Head of caudate nucleus (tissue), 42 donors: Measurements from ENCODE around the gene LIM2.
A peak's percentile ranks its signal among the peaks of the same experiment; 100 is the strongest.
"Not testable (repeated sequence)": the region's sequence is repeated elsewhere in the genome, so short reads cannot be mapped to it uniquely, and the experiment has no call there.

ENCODE experiments used
- DNase-seq, 42 donors: peaks; one replicate each; pipeline versions ENCODE4 v3.0.0 to v3.0.0-alpha.2; 2020 to 2021; ENCODE audit warnings: mixed read lengths in 7 of 42
- intact Hi-C: fragments of 100-400 bp; cut with DNase I; formaldehyde crosslinking; loops from one replicate; pipeline ENCODE4 v1.15.0; 2022

The LIM2 gene

DNA sequence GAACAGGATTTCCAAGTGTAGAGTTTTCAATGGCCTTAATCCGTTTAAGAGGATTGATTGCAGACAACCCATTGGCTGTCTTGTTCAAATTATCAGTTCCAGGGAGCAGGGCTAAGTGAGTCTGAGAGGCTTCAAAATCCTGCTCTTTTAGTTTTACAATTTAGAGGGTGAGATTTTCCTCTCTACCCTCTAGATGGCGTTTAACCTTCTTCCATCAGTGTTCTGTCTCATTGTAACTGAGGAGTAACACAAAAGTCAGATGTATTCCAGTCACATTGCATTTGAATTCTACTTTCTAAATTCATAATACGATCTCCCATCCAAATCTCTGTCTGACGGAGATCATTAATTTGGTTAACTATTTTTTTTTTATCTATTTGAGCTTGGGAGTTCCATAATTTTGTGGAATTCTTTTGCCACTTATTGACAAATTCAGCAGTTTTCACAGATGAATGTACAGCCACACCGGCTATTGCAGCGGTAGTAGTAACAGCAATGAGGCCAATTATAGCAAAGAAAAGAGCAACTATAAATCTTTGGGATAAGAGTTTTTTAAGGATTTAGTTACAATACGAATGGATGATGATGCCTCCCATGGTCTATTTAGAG is 10.4 kb upstream of the LIM2 start:
- DNase-seq, result no peak
- intact Hi-C loops, result no loop called here

DNA sequence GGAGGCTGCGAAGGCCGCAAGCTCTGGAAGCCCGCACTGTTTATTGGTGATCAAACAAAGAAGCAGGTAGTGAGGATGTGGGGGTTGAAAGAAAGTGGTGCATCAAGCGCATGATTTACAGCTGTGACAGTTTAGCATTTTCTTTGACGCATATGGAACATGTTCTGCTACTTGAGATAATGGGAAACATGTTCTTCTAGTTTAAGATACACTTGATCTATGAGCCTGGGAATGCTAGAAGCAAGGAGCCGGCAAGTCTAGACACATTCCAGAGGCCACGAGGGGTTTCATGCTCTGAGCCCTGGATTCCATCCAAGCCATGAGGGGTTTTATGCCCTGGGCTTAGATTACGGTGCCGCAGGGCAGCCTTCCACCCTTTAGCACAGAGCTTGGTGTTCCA is 9.7 kb upstream of the LIM2 start:
- DNase-seq, intact Hi-C loops: not testable (repeated sequence)

DNA sequence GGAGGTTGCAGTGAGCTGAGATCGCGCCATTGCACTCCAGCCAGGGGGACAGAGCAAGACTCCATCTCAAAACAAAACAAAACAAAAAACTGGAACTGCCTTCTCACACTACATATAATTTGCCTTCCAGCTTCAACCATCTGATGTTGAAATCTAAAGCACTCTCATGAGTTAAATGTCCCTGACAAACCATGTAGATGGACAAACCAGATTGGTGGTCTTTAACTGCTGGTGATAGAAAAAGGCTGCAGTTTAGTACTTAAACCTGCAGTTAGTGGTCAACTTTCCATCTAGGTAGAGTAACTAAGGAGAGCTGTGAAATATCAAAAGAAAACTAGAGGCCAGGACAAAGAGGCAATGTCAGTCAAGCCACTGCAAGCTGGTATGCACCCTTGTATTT is 8.4 kb upstream of the LIM2 start:
- DNase-seq, result no peak
- intact Hi-C loops, result no loop called here

DNA sequence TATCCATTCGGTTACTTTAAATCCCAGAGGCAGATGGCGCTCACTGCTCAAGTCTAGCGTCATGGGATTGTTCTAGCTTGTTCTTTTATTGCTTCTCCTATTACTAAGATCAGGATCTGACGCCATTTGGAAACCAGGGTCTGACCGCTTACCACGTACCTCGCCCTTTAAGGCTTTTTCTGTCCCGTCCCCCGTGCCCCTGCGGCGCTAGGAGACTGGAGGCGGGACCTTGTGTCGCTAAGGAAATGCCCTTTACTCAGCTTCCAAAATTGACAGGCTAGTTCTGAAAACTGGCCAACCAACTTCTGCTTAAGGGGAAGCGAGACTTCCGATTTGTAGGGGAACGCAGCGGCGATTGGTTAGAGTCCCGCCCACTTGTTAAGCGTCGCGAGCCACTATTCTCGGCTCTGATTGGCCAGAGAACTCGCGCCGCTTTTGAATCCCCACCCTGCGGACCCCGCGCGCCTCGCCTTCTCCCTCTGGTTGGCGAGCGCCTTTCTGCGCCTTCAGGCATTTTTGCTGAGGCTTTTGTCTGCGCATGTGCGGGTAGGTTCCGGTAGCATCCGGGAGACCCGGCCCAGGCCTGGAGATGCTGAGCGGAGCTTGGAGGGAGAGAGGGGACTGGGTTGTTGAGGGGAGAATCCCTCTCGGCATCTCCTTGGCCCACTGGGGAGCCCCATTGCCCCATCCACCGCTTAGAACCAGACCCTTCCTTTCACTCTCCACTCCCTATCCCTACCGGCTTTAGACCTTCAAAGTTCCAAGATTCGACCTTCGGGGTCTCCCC is 6.5 kb upstream of the LIM2 start:
- DNase-seq, result peak; percentile 85 to 98 (median 93)

DNA sequence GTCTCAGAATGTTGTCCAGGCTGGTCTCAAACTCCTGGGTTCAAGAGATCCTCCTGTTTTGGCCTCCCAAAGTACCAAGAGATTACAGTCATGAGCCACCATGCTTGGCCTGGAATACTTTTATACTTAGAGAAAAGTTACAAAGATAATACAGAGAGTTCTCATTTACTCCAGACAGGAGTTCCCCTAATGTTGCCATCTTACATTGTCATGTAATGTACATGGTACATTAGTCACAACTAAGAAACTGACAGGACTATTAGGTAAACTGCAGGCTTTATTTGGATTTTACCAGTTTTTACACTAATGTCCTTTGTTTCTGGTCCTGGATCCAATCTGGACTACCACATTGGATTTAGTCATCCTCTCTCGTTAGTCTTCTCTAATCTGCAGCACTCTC is 4.9 kb upstream of the LIM2 start:
- DNase-seq, result no peak
- intact Hi-C loops, result no loop called here

More for the DNA sequence above, 6.5 kb upstream of the LIM2 start:
- intact Hi-C loops, result no loop called here

DNA sequence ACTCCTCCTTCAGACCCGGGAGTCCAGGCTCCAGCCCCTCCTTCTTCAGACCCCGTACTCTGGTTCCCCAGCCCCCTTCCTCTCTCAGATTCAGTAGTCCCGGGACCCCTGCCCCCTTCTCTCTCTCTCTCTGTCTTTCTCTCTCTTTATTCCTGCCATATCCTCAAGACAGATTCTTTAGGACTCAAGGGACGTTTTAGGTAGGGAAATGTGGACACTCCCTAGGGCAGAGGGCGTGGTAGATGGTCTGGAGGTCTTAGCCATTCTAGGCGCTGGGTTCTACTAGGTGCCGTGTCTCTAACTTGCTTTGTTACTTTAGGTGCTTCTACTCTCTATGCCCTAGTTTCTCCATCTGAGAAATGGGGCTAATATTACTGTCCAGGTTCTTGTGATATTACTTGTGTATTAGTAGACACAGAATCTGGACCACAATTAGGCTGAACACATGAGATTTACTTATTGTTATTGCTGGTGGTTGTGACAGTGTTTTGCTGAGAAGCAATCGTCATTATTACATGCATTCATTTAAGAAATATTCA is 3.4 kb upstream of the LIM2 start:
- DNase-seq, result no peak
- intact Hi-C loops, result no loop called here

DNA sequence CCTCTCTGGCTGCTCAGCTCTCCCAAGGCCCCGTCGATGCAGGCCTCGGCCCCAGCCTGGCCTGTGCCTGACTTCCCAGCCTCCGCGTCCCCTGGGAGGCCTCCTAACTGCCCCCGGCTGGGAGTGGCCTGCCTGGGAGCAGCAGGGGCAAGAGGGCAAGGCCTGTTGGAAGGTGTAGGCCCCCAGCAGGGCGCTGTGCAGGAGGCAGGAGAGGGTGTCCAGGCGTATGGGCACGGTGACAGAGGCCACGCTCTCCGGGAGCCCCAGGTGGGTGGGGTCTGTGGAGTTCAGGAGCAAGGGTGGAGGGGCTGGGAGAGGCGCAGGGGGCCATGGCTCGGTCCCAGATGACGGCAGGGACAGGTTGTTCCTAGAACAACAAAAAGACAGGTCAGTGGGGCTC is 1.4 kb upstream of the LIM2 start:
- DNase-seq, result no peak
- intact Hi-C loops, result no loop called here

DNA sequence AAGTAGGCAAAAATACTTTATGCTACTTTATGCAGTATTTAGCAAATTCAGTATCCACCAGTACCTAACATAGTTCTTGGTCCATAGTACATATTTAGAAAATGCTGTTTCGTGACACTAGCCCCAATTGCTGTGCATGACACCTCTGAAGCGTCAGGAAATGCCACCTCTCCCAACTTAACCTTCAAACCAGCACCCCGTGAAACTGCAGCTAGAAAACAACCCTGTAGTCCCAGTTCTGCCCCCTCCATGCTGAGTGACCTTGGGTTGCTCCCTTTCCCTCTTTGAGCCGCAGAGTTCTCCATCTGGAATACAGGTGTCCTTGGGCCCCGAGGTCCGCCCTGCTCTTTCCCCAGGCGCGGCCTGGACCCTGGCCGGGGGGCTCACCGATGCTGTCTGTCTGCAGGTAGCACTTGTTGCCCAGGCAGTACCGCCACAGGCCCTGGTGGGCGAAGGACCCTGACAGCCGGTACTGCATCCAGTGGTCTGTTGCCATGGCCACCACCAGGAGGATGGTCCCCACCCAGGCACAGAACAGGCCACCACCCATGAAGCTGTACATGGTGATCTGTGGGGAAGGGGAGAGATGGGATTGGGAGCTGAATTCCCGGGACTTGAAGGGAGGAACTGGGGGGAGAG is 773 bp downstream of the LIM2 start:
- no peak for DNase-seq
- intact Hi-C loops, result no loop called here

DNA sequence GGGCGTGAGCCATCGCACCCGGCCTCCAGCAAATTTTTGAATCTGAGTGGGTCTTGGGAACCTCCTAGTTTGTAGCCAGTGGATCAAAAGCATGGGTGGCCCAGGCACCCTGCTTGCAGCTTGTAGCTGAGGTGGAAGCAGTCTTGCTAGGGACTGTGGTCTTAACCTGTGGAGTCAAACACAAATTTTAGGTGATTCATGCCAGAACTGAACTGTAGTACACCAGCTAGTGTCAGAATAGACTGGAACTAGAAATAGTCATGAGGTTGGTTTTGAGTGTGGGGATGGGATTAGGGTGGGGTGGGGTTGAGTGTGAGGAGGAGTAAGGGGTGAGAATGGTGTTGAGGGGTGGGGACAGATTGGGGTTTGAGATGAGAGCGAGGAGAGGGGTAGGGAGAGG is 5.8 kb downstream of the LIM2 start:
- no peak for DNase-seq
- intact Hi-C loops, result no loop called here

DNA sequence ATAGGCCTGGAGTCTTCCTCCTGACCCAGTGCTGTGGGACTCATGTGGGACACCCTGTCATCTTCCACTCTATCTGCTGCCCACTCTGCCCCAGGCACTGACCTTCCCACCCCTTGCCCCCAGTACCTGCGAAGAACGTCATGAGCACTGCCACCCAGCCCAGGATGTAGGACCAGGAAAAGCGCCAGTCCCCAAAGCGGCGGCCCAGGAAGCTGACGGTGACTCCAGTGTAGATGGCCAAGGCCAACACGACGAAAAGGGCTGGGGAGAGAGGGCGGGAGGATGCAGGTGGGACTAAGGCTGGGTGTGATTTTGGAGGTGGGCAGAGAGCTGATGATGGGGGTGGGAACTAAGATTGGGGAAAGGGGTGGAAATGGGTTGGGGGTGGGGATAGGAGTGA is 7.4 kb downstream of the LIM2 start:
- DNase-seq, result no peak

DNA sequence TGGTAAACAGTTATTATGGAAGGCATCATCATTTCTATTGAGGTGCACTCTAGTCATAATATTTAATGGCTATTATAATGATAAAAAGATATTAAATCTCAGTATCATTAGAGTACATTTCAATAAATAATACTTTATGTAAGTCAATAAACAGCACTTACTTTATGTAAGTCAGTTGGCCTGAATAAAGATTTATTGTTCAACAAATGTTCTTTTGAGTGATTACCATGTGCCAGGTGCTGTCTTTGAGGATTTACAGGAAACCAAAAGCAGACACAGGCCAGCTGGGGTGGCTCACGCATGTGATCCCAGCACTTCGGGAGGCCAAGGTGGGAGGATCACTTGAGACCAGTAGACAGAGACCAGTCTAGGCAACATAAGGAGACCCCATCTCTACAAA is 10.4 kb downstream of the LIM2 start:
- intact Hi-C loops, result no loop called here
- no peak for DNase-seq

More for the DNA sequence above, 7.4 kb downstream of the LIM2 start:
- intact Hi-C loops, result no loop called here

DNA sequence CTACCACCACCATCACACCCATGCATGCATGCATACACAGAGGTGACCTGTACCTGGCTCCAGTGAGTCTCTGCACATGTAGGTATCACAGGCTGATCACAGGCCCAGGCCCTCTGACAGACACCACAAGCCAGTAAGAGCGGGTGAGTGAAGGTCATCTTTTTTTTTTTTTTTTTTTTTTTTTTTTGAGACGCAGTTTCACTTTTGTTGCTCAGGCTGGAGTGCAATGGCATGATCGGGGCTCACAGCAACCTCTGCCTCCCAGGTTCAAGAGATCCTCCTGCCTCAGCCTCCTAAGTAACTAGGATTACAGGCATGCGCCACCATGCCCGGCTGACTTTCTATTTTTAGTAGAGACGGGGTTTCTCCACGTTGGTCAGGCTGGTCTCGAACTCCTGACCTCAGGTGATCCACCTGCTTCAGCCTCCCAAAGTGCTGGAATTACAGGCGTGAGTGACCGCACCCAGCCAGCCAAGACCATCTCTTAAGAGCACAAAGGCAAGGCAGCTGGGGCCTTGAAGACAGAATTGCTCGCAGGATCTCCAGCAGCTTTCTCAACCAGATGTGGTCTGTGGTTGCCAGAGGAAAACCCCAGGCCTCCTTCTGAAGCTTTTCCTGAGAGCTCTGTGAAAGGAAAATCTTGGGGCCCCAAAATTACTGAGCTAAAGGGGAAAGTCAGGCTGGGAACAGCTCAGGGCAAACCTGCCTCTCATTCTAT is 12.1 kb downstream of the LIM2 start:
- DNase-seq, result no peak
- intact Hi-C loops, result no loop called here

DNA sequence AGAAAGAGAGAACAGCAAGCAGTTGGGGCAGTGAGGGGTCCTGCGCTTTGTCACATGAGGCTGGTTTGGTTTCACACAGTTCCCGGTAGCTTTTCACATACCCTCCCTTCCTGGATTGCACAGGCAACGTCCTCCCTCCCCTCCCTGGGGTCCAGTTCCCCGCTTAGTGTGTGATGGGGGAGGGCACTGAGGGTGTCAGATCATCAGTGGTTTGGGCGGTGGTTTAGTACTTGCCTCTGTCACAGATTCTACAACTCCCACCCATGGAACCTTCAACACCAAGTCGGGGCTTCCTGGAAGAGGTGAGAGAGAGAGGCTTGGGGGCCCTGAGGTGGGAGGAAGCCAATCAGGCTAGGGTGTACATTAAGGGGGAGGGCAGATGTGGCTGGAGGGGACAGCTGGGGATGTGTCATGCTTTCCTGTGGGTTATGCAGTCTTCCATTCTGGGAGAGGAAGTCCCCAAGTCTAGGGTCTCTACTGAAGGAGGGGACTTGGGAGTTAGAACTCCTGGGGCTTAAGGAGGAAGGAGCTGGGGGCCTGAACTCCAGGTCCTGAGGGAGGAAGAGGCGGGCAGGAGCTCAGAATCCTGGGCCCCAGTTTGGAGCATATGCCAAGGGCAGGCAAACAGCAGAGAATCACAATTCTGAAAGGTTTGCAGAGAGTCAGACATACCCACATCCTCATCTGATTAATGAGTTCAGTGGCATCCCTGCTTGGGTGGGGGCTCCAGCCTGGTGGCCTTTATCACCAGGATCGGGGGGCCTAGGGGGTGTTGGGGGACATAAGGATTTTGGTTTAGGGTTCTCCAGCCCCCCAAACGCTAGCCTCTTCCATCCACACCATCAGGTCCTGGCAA is 14.9 kb downstream of the LIM2 start, which contains the start of gene NKG7:
Gene NKG7 (minus strand): TSS at position 6 of the 856 bp plus-strand sequence. CDS start 119 bp downstream, outside the sequence.
- no peak for DNase-seq
- intact Hi-C loops, result no loop called here

DNA sequence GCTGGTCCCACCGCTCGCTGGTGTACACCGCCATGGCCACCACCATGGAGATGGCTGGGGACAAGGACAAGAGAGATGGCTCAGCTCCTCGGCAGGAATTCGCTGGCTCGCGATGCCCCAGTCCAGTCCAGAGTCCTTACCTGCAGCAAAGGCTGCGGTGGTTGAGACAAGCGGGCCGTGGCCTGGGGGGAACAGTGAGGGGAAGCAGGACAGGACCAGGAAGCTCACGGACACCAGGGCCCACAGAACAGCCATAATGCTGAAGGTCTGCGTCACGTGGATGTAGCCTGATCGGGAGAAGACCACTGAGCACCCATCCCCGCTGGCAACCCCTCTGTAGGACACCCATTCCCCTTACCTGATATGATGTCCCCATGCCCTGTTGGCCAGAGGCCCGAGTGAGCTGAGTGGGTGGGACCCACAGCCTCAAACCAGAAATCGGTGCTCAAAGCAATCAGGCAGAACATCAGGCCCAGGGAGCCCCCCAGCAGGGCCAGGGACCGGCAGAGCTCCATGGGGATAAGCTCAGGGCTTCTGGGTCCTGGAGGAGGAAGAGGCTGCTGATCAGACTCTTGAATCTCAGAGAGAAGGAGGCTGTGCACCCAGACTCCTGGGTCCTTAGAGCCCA is 15.6 kb downstream of the LIM2 start:
- intact Hi-C loops, result no loop called here
- DNase-seq, result no peak

DNA sequence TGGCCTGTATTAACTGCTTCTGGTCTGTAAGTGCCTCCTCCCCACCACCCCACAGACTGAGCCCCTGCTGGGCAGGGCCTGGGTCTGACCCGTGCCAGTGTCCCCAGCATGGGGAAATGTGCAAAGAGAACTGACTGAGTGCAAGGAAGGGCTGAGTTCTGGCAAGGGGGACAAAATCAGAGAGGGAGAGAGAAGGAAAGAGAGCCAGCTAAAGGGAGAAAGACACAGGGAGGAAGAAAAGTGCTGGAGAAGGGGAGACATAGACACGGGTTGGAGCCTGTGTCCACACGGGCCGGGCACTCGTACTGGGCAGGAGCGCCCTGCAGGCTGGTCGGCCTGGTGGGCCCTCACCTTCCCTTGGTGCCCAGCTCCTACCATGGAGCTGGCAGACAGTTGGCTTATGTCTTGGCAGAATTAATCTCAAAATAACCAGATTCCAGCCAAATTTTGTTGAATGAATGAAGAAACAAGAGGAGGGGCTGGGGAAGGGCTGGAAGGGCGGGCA is 16.5 kb downstream of the LIM2 start:
- intact Hi-C loops, result no loop called here
- no peak for DNase-seq

DNA sequence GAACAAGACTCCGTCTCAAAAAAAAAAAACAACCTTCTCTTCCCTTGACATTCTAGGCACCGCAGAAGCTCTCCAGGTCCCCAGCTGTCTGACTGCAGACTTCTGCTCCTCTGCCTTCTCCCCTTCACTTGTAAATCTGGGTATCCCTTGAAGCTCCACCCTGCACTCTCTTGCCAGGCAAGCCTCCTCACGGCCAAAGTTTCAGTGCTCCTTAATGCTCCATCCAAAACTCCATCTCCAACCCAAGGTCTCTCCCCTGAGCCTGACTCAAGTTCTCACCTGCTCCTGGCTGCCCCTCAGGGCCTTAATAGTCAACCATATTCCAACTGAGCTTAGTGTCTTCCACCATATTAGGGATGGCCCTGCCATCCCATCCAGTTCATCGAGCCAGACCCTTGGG is 17.5 kb downstream of the LIM2 start:
- DNase-seq, result no peak
- intact Hi-C loops, result no loop called here

DNA sequence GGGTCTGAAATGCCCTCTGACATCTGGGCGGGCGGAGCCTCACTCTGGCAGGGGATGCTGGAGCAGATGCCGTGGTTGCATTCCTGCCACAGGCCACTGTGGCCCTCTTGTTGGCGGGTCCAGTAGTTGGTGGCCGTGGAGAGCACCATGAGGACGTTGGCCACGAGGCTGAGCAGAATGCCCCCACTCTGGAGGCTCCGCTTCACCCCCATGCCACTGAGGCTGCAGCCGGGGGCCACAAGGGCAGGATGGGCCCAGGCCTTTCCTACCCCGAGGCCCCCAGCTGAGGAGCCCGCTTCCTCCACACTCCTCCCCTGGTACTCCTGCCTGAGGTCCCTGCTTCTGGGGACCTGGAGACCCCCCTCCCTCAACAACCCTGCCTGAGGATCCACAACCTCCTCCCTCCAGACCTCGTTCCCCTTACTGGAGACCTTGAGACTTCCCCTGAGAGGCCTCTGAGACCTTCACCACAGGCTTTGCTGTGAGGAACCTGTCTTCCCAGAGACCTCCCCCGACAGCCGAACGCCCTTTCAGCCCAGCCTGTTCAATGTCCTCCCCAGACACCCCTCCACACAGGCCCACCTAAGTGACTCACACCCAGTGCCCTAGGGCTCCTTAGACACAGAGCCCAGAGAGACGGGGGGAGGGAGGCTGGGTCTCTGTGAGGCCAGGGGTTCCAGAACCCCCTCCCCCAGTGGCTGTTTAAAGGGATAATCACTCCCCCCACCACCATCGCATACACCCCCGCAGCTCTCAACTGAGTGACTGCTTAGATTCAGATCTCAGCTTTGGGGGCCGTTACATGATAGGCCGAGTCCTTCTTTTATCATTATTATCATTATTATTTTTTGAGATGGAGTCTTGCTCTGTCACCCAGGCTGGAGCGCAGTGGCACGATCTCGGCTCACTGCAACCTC is 19.1 kb downstream of the LIM2 start, which contains the start of gene CLDND2:
Gene CLDND2 (minus strand): TSS at position 638 of the 917 bp plus-strand sequence. CDS start 426 bp downstream, at position 212.
- DNase-seq, result peak in 4 of 42 donors; percentile 26 to 70 (median 56)
- intact Hi-C loops, result no loop called here
